K562 (cell line): ENCODE results near the gene CNPY4. TPM values are rescaled to one million over a fixed set of nuclear protein-coding genes. Genes with fewer than 3 reads are reported as not detected.

Source experiments
- ELF2 ChIP-seq: fragments of 250-450 bp; sonication (Bioruptor Pico); IDR thresholded peaks from 2 replicates; pipeline ENCODE4 v1.5.0; 2021; ENCODE audit warnings: mild to moderate bottlenecking
- ERF ChIP-seq: fragments of 450-650 bp; formaldehyde crosslinking; IDR thresholded peaks from 2 replicates; pipeline ENCODE4 v1.4.0; 2020; ENCODE audit warnings: mild to moderate bottlenecking, mixed read lengths
- FOS ChIP-seq: IDR thresholded peaks from 3 replicates; pipeline ENCODE4 v1.6.1; 2011; ENCODE audit not compliant: insufficient read length; ENCODE audit errors: extremely low read depth
- GABPA ChIP-seq: fragments of 200-800 bp; sonication (Bioruptor generic); conservative IDR thresholded peaks from 2 replicates; pipeline ENCODE4 v1.6.1; 2016; ENCODE audit warnings: low read depth, missing genetic modification characterization, missing compliant biosample characterization
- HNRNPL ChIP-seq: fragments of 200-400 bp; formaldehyde crosslinking; IDR thresholded peaks from 2 replicates; pipeline ENCODE4 v1.6.1; 2017; ENCODE audit warnings: low read depth, mild to moderate bottlenecking, low read length
- HOXB6 ChIP-seq: fragments of 250-450 bp; sonication (Bioruptor Pico); IDR thresholded peaks from 2 replicates; pipeline ENCODE4 v1.5.1; 2022; ENCODE audit warnings: mild to moderate bottlenecking, borderline replicate concordance
- L3MBTL2 ChIP-seq: fragments of 450-650 bp; IDR thresholded peaks from 2 replicates; pipeline ENCODE4 v1.6.1; 2016; ENCODE audit warnings: mild to moderate bottlenecking, moderate library complexity
- MYC ChIP-seq, 2 experiments: fragments of 250-450 bp in 1 of 2; sonication (Bioruptor Pico) in 1 of 2; IDR thresholded peaks; 2 replicates each; pipeline versions ENCODE4 v1.5.1 to v1.6.1; 2012 to 2021; ENCODE audit warnings: low read depth in 2 of 2, borderline replicate concordance in 1 of 2, improper control_type of control experiment in 1 of 2, low read length in 1 of 2, mild to moderate bottlenecking in 1 of 2, moderate library complexity in 1 of 2
- NFIC ChIP-seq: fragments of 450-650 bp; IDR thresholded peaks from 2 replicates; pipeline ENCODE4 v1.6.1; 2017; ENCODE audit warnings: mild to moderate bottlenecking, inconsistent platforms
- PCBP1 ChIP-seq: fragments of 200-400 bp; formaldehyde crosslinking; IDR thresholded peaks from 2 replicates; pipeline ENCODE4 v1.6.1; 2018; ENCODE audit warnings: mild to moderate bottlenecking, low read depth, low read length; ENCODE audit not compliant: poor library complexity, severe bottlenecking
- PURB ChIP-seq: sonication (generic); formaldehyde crosslinking; IDR thresholded peaks from 2 replicates; pipeline ENCODE4 v1.9.0; 2021; ENCODE audit warnings: low read depth, mild to moderate bottlenecking, missing genetic modification reagents
- RBM39 ChIP-seq: fragments of 200-400 bp; formaldehyde crosslinking; optimal IDR thresholded peaks from 2 replicates; pipeline ENCODE3; 2018; ENCODE audit warnings: low read depth, low read length
- SIX5 ChIP-seq, 2 experiments: IDR thresholded peaks; 2 replicates each; pipeline ENCODE4 v1.6.1; 2011; ENCODE audit warnings: low read length in 2 of 2, borderline replicate concordance in 1 of 2, low read depth in 1 of 2, mild to moderate bottlenecking in 1 of 2, moderate library complexity in 1 of 2; ENCODE audit not compliant: insufficient read depth in 1 of 2
- SOX6 ChIP-seq: fragments of 450-650 bp; IDR thresholded peaks from 2 replicates; pipeline ENCODE4 v1.6.1; 2014; ENCODE audit warnings: mild to moderate bottlenecking
- XRCC4 ChIP-seq: IDR thresholded peaks from one replicate; pipeline ENCODE4 v1.6.1; 2011; ENCODE audit not compliant: insufficient read depth, insufficient read length; ENCODE audit errors: extremely low read depth
- ZZZ3 ChIP-seq: fragments of 450-650 bp; IDR thresholded peaks from 2 replicates; pipeline ENCODE4 v1.6.1; 2016; ENCODE audit warnings: antibody characterized with exemption, mild to moderate bottlenecking, moderate library complexity
- polyA plus RNA-seq, 8 experiments: library from polyadenylated mRNA; depleted of rRNA in 4 of 8; stranded (reverse) in 5 of 8; unstranded in 3 of 8; fragments of >200 nt; fragmentation: Nextera tagmentation in 2 of 8; fragmentation: Illumina TruSeq in 1 of 8; extraction: Ambion mirVana in 2 of 8; extraction: Trizol in 1 of 8; gene quantifications; 2 replicates each; pipeline versions ENCODE4 v1.2.1 to v1.2.3, GENCODE V29; 2011 to 2014; ENCODE audit warnings: inconsistent platforms in 1 of 8, missing spikeins in 1 of 8
- total RNA-seq, 7 experiments: library from RNA; depleted of rRNA in 6 of 7; stranded (reverse); fragments of >200 nt in 6 of 7; fragmentation: Illumina TruSeq in 2 of 7; extraction: Trizol in 2 of 7; gene quantifications; 2 replicates each; pipeline versions ENCODE4 v1.2.1 to v1.2.3, GENCODE V29; 2011 to 2021; ENCODE audit warnings: low replicate concordance in 1 of 7
- TF ChIP-seq, protein P1 (sequence below): IDR thresholded peaks from 2 replicates; pipeline ENCODE4 v1.6.1; 2016; ENCODE audit warnings: missing genetic modification characterization, missing compliant biosample characterization
- TF ChIP-seq, protein P2 (sequence below): IDR thresholded peaks from 3 replicates; pipeline ENCODE4 v1.6.1; 2011; ENCODE audit warnings: borderline replicate concordance, mild to moderate bottlenecking, moderate library complexity; ENCODE audit not compliant: insufficient read length; ENCODE audit errors: extremely low read depth
- TF ChIP-seq, protein P3 (sequence below), 2 experiments: fragments of 250-450 bp in 1 of 2; fragments of 450-650 bp in 1 of 2; sonication (Bioruptor Pico) in 1 of 2; IDR thresholded peaks; 2 replicates each; pipeline versions ENCODE4 v1.6.1 to v1.8.0; 2016 to 2021; ENCODE audit warnings: mild to moderate bottlenecking in 2 of 2, moderate library complexity in 2 of 2, missing compliant biosample characterization in 1 of 2, missing genetic modification characterization in 1 of 2

CNPY4 gene
- total and polyA plus RNA-seq, 9 of the 15 experiments (the other 6 are each of a cell fraction or from before 2014, with no cell fraction given): 1.9 to 11.2 (median 7.0) TPM

DNA sequence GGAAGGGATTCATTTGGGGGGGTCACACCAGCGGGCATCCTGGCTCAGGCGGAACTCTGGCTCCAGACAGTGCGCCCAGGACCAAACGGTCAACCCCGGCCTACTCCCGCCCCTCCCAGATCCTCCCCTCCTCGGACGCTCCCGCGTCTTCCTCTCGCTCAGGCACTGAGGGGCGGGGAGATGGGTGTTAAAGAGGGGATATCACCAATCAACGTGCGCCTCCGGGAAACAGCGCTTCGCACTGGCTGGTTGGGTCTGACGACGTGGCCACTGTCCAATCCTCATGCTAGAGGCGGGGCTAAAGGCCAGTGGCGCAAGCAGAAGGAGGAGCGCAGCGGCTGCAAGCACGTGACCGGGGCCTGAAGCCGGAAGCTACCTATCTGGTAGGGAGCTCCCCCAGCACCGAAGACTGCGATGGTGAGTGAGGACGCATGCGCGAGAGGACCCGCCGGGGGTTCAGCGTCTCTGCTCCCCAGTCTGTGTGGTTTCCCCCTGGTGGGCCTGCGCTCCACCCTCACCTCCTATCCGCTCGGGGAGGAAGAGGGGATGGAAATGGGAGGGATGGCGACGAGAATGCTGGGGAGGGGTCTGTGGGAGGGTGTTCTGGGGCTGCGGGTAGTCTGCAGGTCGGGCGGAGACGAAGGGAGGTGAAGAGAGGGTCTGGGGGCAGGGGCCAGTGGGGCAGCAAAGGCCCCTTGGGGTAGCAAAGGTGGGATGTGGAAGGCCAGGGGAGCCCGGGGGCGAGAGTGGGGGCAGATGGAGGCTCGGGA lies 29.3 kb downstream of the CNPY4 start, which contains the start of gene LAMTOR4 (continued):
- TF ChIP-seq, protein P1, sequence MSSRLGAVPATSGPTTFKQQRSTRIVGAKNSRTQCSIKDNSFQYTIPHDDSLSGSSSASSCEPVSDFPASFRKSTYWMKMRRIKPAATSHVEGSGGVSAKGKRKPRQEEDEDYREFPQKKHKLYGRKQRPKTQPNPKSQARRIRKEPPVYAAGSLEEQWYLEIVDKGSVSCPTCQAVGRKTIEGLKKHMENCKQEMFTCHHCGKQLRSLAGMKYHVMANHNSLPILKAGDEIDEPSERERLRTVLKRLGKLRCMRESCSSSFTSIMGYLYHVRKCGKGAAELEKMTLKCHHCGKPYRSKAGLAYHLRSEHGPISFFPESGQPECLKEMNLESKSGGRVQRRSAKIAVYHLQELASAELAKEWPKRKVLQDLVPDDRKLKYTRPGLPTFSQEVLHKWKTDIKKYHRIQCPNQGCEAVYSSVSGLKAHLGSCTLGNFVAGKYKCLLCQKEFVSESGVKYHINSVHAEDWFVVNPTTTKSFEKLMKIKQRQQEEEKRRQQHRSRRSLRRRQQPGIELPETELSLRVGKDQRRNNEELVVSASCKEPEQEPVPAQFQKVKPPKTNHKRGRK (tag): no peak
- TF ChIP-seq HOXB6 (CRISPR knock-in tag) (no peak), L3MBTL2 (peak; percentile 90), HNRNPL (no peak), ERF (CRISPR knock-in tag) (no peak; the same call in 1 of the 2 replicates), GABPA (peak; percentile 86), RBM39 (no peak), ZZZ3 (no peak), NFIC (no peak; the same call in 1 of the 2 replicates), SIX5 (IDR thresholded peaks at IDR 0.05; ENCODE audit: borderline replicate concordance in 1 of 2, insufficient read depth in 1 of 2, low read depth in 1 of 2, low read length in 2 of 2) (no peak), MYC (IDR thresholded peaks at IDR 0.05; ENCODE audit: low read depth, low read length) (peak; percentile 87), MYC (CRISPR knock-in tag; IDR thresholded peaks at IDR 0.05; ENCODE audit: borderline replicate concordance, low read depth) (no peak), ELF2 (CRISPR knock-in tag) (no peak), SOX6 (peak; percentile 12; the same call in 1 of the 2 replicates), XRCC4 (no peak), PURB (CRISPR knock-in tag) (no peak), FOS (peak; percentile 99), PCBP1 (no peak)
- TF ChIP-seq, protein P2, sequence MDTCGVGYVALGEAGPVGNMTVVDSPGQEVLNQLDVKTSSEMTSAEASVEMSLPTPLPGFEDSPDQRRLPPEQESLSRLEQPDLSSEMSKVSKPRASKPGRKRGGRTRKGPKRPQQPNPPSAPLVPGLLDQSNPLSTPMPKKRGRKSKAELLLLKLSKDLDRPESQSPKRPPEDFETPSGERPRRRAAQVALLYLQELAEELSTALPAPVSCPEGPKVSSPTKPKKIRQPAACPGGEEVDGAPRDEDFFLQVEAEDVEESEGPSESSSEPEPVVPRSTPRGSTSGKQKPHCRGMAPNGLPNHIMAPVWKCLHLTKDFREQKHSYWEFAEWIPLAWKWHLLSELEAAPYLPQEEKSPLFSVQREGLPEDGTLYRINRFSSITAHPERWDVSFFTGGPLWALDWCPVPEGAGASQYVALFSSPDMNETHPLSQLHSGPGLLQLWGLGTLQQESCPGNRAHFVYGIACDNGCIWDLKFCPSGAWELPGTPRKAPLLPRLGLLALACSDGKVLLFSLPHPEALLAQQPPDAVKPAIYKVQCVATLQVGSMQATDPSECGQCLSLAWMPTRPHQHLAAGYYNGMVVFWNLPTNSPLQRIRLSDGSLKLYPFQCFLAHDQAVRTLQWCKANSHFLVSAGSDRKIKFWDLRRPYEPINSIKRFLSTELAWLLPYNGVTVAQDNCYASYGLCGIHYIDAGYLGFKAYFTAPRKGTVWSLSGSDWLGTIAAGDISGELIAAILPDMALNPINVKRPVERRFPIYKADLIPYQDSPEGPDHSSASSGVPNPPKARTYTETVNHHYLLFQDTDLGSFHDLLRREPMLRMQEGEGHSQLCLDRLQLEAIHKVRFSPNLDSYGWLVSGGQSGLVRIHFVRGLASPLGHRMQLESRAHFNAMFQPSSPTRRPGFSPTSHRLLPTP: no peak
- TF ChIP-seq, protein P3, sequence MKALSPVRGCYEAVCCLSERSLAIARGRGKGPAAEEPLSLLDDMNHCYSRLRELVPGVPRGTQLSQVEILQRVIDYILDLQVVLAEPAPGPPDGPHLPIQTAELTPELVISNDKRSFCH (CRISPR knock-in tag; IDR thresholded peaks at IDR 0.05): no peak
- TF ChIP-seq, protein P3 (tag; IDR thresholded peaks at IDR 0.05): no peak
